GM18870 (cell line): ENCODE measurements around the gene USP20.

Experiments
- ATAC-seq: cut with Tn5 transposase; IDR thresholded peaks from one replicate; pipeline ENCODE4 v1.9.1; 2021; ENCODE audit warnings: moderate library complexity; ENCODE audit not compliant: unreplicated experiment

Gene USP20

GRCh38 chr9:129874261-129875101, 39.2 kb downstream of the USP20 start:
- no peak for ATAC-seq

GRCh38 chr9:129875181-129875611, 39.9 kb downstream of the USP20 start:
- ATAC-seq = no peak

GRCh38 chr9:129875687-129876395, 40.6 kb downstream of the USP20 start:
- no peak for ATAC-seq

DNA sequence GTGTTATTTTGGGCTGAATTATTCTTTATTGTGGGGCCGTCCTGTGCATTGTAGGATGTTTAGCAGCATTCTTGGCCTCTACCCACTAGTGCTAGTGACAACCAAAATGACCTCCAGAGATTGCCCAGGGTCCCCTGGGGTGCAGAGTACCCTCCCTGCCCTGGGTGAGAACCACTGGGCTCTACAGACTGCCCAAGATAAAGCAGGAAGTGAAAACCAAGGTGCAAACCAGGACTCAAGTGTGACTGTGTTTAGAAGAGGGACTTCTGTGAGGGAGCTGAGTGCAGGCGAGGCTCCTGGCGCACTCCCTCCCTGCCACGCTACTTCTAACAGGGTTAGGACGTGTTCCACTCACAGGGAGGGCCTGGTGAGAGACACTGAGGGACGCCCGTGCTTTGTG, 41.6 kb downstream of the USP20 start:
- ATAC-seq = no peak

DNA sequence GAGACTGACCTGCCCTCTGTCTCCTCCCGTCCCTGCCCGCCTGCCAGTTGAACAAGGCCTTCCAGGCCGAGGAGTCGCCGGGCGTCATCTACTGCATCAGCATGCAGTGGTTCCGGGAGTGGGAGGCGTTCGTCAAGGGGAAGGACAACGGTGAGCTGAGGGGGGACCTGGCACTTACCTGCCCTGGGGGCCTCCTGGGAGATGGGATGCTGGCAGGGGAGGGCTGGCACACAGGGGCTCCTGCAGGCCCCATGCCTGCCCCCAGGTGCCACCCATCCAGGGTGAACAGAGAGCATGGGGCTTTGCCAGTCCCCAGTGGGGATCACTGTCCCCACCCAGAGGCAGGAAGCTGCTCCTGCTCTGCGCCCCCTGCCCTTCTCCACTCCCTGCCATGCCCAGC, 43.0 kb downstream of the USP20 start:
- ATAC-seq = no peak

- ATAC-seq = no peak
Observed at GRCh38 chr9:129879103-129879699, 43.9 kb downstream of the USP20 start.

- ATAC-seq = no peak
Observed at GRCh38 chr9:129879991-129880653, 44.9 kb downstream of the USP20 start.

- no peak for ATAC-seq
Observed at GRCh38 chr9:129880654-129881546, 45.6 kb downstream of the USP20 start.

DNA sequence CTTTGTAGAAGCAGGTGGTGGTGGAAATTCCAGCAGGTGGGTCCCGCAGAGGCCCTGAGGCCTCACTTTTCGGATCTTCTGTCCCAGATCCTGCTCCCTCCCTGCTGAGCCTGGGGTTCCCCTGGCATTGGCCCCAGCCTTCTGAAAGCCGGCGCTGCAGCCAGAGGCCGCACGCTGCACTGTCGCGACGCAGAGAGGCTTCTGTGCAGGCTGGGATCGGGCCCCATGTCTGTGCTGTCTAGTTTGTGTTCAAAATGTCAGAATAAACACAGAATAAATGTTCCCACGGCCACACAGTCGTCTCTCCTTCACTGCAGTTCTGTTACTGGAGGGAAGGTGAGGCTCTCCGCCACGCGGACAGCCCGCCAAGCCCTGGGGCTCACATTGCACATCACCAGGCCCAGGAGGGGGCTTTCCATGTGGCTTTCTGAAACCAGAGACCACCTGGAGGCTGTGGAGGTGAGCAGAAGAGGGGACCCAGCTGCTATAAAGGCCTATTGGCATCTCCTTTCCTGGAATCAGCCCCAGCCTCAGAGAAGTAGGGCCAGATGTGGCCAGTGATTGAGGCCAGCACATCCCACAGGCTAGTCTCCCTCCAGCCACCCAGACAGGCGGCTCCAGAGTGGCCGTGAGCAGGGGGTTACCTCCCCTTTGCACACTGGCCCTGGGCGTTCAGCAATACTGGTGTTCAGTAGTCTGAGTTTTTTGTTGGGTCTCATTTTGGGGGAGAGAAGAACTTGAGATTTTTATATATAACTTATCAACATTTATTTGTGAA, 46.5 kb downstream of the USP20 start:
- no peak for ATAC-seq

DNA sequence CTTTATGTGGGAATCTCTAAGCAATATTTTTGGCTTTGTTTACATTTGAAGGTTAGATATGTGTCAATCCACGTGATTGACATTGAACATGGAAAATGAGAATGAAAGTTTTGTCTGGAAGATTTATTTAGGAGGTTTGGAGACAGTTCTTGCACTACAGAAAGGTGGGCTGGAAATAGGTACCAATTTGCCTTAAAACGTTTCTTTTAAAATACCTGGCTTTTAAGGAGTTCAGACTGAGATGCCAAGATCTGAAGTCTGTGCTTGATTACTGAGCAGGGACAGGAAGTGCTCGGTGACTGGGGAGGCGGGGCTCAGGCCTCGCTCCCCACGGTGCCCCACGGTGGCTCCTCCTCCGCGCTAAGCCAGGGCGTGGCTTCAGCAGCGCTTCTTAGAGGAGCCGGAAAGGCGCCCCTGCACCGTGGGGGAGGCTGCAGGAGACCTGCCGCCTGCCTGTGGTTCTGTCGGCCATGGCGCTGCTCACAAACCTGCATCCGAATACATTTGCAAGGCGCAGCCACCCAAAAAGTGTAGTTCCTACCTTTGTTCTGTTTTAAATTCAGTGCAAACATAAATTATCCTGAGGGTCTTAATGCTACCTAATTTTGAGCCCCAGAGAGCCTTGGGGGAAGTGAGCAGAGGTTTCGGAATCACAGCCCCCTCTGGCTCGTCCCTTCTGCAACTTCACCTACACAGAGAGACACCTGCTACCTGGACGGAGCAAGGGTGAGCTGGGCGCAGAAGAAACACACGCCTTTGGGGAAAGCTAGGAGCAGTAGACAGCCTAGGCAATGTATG, 49.2 kb downstream of the USP20 start:
- no peak for ATAC-seq

DNA sequence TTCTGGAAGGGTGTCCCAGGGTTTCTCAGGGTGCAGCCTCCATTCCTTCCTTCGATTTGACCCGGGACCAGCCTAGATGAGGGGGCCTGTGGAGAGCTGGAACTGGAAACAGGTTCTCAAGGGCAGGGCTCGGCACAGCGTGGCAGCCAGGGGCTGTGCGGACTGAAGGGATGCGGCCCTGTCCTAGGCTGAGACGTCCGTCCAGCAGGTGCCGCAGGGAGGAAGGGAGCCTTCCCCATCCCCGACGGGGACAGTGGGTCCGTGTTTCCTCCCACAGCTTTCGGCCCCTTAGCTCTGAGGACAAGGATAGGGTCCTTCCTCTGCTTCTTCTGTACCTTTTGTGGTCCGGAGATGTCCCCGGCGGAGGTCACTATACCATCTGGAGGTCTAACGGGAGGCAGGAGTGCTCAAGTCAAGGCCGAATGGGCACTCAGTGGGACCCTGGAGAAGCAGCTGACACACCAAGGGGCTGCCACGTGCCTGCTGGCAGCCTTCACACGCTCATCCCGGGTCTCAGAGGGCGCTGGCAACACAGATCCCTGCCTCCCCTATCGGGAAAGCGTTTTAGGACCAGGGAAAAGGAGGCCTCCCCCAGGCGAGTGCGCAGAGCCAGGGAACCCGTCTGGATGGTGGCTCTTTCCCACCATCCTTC, 49.9 kb downstream of the USP20 start:
- ATAC-seq = no peak

DNA sequence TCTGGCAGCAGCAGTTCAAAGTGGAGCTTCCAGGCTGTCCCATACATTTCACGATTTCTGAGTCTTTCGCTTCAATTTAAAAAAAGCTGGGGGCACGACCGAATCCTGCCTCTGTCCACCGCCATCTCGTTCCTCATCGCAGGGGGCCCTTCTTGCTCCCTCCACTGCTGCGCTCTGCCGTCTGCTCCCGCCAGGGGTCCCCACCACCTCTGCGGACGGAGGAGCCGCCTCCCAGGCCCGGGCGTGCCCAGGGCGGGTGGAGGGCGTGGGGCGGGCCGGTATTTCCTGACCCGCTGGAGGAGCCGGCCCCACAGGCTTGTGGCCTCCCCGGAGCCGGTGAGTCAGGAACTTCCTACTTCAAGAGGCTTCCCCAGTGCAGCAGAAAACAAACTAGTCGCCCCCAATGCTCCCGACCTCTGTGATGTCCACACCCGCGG, 50.4 kb downstream of the USP20 start:
- no peak for ATAC-seq

- no peak for ATAC-seq
Observed at GRCh38 chr9:129886226-129887174, 51.2 kb downstream of the USP20 start.

DNA sequence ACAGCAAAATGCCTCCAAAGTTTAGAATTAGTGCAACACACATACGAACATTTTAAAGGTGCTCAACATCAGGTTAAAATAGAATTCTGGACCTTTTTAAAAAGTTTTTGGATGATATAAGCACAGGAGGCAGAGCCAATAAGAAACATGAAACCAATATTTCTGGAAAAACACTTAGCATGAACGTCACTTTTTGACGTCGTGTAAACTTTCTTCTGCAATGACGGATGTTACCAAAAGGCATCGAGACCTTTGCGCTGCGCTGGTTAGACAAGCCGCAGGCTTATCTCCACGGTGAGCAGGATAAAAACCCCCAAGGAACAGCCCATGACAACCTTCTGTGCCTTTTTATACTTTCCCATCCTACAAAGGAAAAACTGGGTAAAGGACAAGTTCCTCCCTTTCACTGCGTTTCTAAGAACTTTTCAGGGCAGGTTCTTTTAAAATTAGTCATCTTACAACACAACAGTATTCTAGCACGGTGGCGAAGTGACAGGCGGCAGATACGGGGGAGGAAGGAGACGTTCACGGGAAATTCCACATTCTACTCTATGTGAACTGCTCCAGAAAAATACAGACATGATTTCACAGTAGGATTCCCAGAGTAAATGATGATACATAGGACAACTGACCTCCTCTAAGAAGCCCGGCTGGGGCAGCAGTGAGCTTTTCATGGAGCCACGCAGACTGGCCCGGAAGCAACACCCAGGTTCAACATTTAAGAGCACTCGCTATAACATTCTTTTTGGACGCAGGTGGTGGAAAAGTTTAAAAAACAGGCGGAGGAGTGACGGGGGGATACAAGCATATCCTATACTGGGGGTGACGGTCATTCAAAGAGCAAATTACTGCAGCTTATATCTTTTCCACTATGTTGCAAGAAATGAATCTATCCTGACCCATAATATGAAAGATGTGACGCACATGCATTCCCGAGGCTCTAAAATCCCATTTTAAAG, 52.4 kb downstream of the USP20 start:
- ATAC-seq = no peak

DNA sequence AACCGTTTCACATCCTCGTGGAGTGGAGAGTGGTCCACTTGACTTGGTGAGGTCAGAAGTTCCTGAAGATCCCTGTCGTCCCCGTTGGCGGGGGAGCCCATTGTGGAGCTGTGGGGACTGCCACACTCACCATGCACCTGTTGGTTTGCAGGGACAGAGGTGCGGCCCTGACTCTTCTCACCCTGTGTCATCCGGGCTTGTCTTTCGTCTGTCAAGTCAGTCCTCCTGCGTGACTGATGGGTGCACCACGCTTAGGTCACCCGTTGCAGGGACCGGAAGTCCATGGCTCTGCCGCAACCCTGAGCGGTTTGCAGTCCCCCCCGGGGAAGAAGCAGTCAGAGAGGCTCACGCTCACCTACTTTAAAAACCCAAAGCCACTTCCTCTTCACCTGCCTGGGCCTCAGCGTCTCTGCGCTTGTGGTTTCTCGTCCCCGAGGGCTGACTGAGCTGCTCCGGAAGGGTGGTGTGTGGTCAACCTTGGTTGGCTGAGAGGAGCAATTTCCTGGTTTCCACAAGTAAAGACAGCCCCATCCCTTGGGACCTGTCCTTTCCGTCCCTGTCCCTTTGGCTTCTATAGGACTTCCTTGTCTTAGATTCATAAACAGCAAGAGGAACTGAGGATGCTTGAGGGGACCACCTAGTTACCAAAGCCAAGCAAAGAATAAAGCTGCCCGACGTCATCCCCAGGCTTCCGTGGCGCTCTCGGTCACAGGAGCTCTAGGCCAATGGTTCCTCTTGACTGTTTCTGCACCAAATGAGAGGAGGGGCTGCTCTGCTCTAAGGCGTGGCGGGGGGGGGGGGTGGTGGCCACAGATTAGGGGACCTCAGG, 53.2 kb downstream of the USP20 start:
- peak; percentile 58 for ATAC-seq
